Stimulated activated naive CD8-positive, alpha-beta T cell treated with anti-CD3 and anti-CD28 coated beads, Interleukin-15, amount 100 ng/mL, for 72 hours (primary cell): ENCODE results near the gene KRTAP4-16.
"Not testable (repeated sequence)": the region's sequence is repeated elsewhere in the genome, so short reads cannot be mapped to it uniquely, and the experiment has no call there.

ENCODE experiments used
- ATAC-seq: fragments of 150-1000 bp; cut with Tn5 transposase; 2 replicates; pipeline ENCODE4 v1.10.0; 2021; ENCODE audit warnings: mild to moderate bottlenecking, moderate library complexity
- DNase-seq, 2 donors: peaks; one replicate each; pipeline ENCODE4 v3.0.0; 2021 to 2022
- H3K27ac Mint-ChIP-seq, 2 donors: one replicate each; pipeline ENCODE4 v1.8.0; 2022; ENCODE audit warnings: mild to moderate bottlenecking in 2 of 2, mixed read lengths in 2 of 2, moderate library complexity in 2 of 2
- H3K27me3 Mint-ChIP-seq: one replicate; pipeline ENCODE4 v1.8.0; 2022; ENCODE audit warnings: mixed read lengths
- H3K4me1 Mint-ChIP-seq: one replicate; pipeline ENCODE4 v1.8.0; 2022; ENCODE audit warnings: mild to moderate bottlenecking, mixed read lengths
- H3K4me3 Mint-ChIP-seq, 2 donors: one replicate each; pipeline ENCODE4 v1.8.0; 2022; ENCODE audit warnings: mild to moderate bottlenecking in 2 of 2, mixed read lengths in 2 of 2, moderate library complexity in 1 of 2
- H3K9me3 Mint-ChIP-seq, 2 donors: one replicate each; pipeline ENCODE4 v1.8.0; 2022; ENCODE audit warnings: mixed read lengths in 2 of 2

The KRTAP4-16 gene

GRCh38 chr17:41103896-41104295 lies 1.9 kb upstream of the KRTAP4-16 start:
- peaks cover 27% of the 10 kb centered on the region for H3K4me1 Mint-ChIP-seq
- no peak overlapping the region for H3K4me3 Mint-ChIP-seq
- H3K27ac Mint-ChIP-seq = no peak overlapping the region
- peaks cover 0 to 5% of the 10 kb centered on the region in 2 donors for H3K9me3 Mint-ChIP-seq
- ATAC-seq (no peak), DNase-seq (no peak)
- no peaks in the 10 kb centered on the region for H3K27me3 Mint-ChIP-seq

GRCh38 chr17:41099682-41100480 lies 2.1 kb downstream of the KRTAP4-16 start:
- not testable (repeated sequence) for H3K9me3 Mint-ChIP-seq, H3K27ac Mint-ChIP-seq, H3K4me3 Mint-ChIP-seq, ATAC-seq, DNase-seq
- H3K27me3 Mint-ChIP-seq = peaks cover 11% of the 10 kb centered on the region
- H3K4me1 Mint-ChIP-seq = peaks cover 12% of the 10 kb centered on the region

- ATAC-seq (no peak), DNase-seq (no peak)
- Mint-ChIP-seq H3K27ac (no peak overlapping the region), H3K4me1 (peaks cover 12% of the 10 kb centered on the region), H3K4me3 (no peak overlapping the region), H3K27me3 (peaks cover 11% of the 10 kb centered on the region), H3K9me3 (no peaks in the 10 kb centered on the region)
Measured at GRCh38 chr17:41098481-41098880, 3.5 kb downstream of the KRTAP4-16 start.

GRCh38 chr17:41098042-41098441 lies 4.0 kb downstream of the KRTAP4-16 start, which contains the start of gene KRTAP4-8:
Gene KRTAP4-8 (minus strand): TSS chr17:41098142. CDS start chr17:41098084, 58 bp downstream.
- DNase-seq = no peak
- no peak for ATAC-seq
- Mint-ChIP-seq H3K9me3 (no peaks in the 10 kb centered on the region), H3K27ac (no peak within 1 kb of the TSS), H3K4me3 (no peak within 1 kb of the TSS), H3K4me1 (peaks cover 12% of the 10 kb centered on the region), H3K27me3 (peaks cover 11% of the 10 kb centered on the region)

- DNase-seq (no peak), ATAC-seq (no peak)
- no peaks in the 10 kb centered on the region for H3K9me3 Mint-ChIP-seq
- no peak overlapping the region for H3K27ac Mint-ChIP-seq
- no peak overlapping the region for H3K4me3 Mint-ChIP-seq
- H3K4me1 Mint-ChIP-seq = peaks cover 12% of the 10 kb centered on the region
- peaks cover 11% of the 10 kb centered on the region for H3K27me3 Mint-ChIP-seq
Measured at GRCh38 chr17:41096055-41096454, 6.0 kb downstream of the KRTAP4-16 start.

- H3K9me3 Mint-ChIP-seq, DNase-seq, H3K27ac Mint-ChIP-seq, H3K4me3 Mint-ChIP-seq, ATAC-seq, H3K27me3 Mint-ChIP-seq, H3K4me1 Mint-ChIP-seq: not testable (repeated sequence)
Measured at GRCh38 chr17:41088760-41089352, 13.2 kb downstream of the KRTAP4-16 start.

- not testable (repeated sequence) for H3K27ac Mint-ChIP-seq, H3K27me3 Mint-ChIP-seq, H3K9me3 Mint-ChIP-seq, H3K4me3 Mint-ChIP-seq, ATAC-seq, DNase-seq, H3K4me1 Mint-ChIP-seq
Measured at GRCh38 chr17:41084100-41084856, 17.7 kb downstream of the KRTAP4-16 start, which contains the start of gene KRTAP4-7. Gene KRTAP4-7 (plus strand): TSS chr17:41084150. CDS start chr17:41084207, 57 bp downstream.

- not testable (repeated sequence) for H3K27ac Mint-ChIP-seq, H3K4me1 Mint-ChIP-seq, ATAC-seq, H3K4me3 Mint-ChIP-seq, DNase-seq, H3K27me3 Mint-ChIP-seq, H3K9me3 Mint-ChIP-seq
Measured at GRCh38 chr17:41083427-41083826, 18.6 kb downstream of the KRTAP4-16 start.

GRCh38 chr17:41082626-41083025 lies 19.4 kb downstream of the KRTAP4-16 start:
- DNase-seq (no peak), ATAC-seq (no peak)
- no peak overlapping the region for H3K27ac Mint-ChIP-seq
- H3K4me1 Mint-ChIP-seq = no peaks in the 10 kb centered on the region
- H3K9me3 Mint-ChIP-seq = no peaks in the 10 kb centered on the region
- no peaks in the 10 kb centered on the region for H3K27me3 Mint-ChIP-seq
- H3K4me3 Mint-ChIP-seq = no peak overlapping the region

- H3K27ac Mint-ChIP-seq = no peak overlapping the region
Measured at GRCh38 chr17:41076788-41077187, 25.2 kb downstream of the KRTAP4-16 start.

GRCh38 chr17:41073676-41074075 lies 28.3 kb downstream of the KRTAP4-16 start:
- Mint-ChIP-seq H3K27ac (no peak overlapping the region), H3K9me3 (peaks cover 0 to 6% of the 10 kb centered on the region in 2 donors), H3K27me3 (peaks cover 10% of the 10 kb centered on the region), H3K4me1 (no peaks in the 10 kb centered on the region), H3K4me3 (no peak overlapping the region)
- no peak for DNase-seq
- no peak for ATAC-seq

More at GRCh38 chr17:41076788-41077187, 25.2 kb downstream of the KRTAP4-16 start:
- H3K4me1 Mint-ChIP-seq = no peaks in the 10 kb centered on the region
- H3K27me3 Mint-ChIP-seq = peaks cover 10% of the 10 kb centered on the region
- peaks cover 0 to 6% of the 10 kb centered on the region in 2 donors for H3K9me3 Mint-ChIP-seq
- DNase-seq (no peak), ATAC-seq (no peak)
- no peak overlapping the region for H3K4me3 Mint-ChIP-seq

GRCh38 chr17:41071606-41072360 lies 30.2 kb downstream of the KRTAP4-16 start:
- Mint-ChIP-seq H3K9me3 (peaks cover 0 to 5% of the 10 kb centered on the region in 2 donors), H3K27ac (peak overlapping the region in 1 of 2 donors; percentile 55), H3K4me3 (no peak overlapping the region), H3K27me3 (peaks cover 10% of the 10 kb centered on the region), H3K4me1 (no peaks in the 10 kb centered on the region)
- no peak for ATAC-seq
- DNase-seq = no peak

GRCh38 chr17:41069031-41069430 lies 33.0 kb downstream of the KRTAP4-16 start:
- Mint-ChIP-seq H3K9me3 (no peaks in the 10 kb centered on the region), H3K27me3 (no peaks in the 10 kb centered on the region), H3K4me1 (peaks cover 6% of the 10 kb centered on the region), H3K4me3 (no peak overlapping the region), H3K27ac (no peak overlapping the region)
- DNase-seq (no peak), ATAC-seq (no peak)

GRCh38 chr17:41067281-41067680 lies 34.7 kb downstream of the KRTAP4-16 start:
- Mint-ChIP-seq H3K4me1 (peaks cover 6% of the 10 kb centered on the region), H3K27me3 (no peaks in the 10 kb centered on the region), H3K27ac (no peak overlapping the region), H3K4me3 (no peak overlapping the region), H3K9me3 (no peaks in the 10 kb centered on the region)
- ATAC-seq = no peak
- no peak for DNase-seq
